Measurements from ENCODE around the gene SDCBP2. TPM values are rescaled to one million over a fixed set of nuclear protein-coding genes. Genes with fewer than 3 reads are reported as not detected.

The SDCBP2 gene
- total and polyA plus RNA-seq, 12 donors, result 0.43 to 7.6 (median 2.9) TPM

DNA sequence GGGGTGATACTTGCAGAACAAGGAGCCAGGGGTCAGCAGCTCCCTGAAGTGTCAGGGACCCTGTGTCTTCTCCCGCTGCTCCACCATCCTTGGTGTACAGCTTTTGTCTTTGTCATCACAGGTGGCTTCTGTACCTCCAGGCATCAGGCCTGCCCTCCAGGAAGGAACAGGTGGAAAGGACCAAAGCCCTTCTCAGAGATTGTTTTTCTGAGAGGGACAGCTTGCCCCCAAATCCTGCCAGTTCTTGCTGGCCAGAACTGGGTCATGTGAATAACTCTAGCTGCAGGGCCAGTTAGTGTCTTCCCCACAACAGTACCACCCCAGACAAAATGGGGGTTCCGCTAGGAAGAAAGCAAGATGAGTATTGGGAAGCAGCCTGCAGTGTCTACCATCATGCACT is 31.5 kb downstream of the SDCBP2 start:
- Histone ChIP-seq H3K4me3 (no peak overlapping the region), H3K9me3 (replicated peaks in 1 of 3) (no peaks in the 10 kb centered on the region), H3K36me3 (replicated peaks in 1 of 2) (no peaks in the 10 kb centered on the region), H3K27me3 (no peaks in the 10 kb centered on the region), H3K27ac (no peak overlapping the region), H3K4me1 (replicated peaks in 1 of 2) (no peaks in the 10 kb centered on the region)
- WGBS, 4 donors, result 99 to 100% (median 100%) methylated on average over 2 of the region's 2 CpGs
- intact Hi-C loops (cut with DNase I), result no loop called here
- no peak for DNase-seq
- no peak for TF ChIP-seq POLR2A (IDR thresholded peaks at IDR 0.05)
- TF ChIP-seq, protein P1, sequence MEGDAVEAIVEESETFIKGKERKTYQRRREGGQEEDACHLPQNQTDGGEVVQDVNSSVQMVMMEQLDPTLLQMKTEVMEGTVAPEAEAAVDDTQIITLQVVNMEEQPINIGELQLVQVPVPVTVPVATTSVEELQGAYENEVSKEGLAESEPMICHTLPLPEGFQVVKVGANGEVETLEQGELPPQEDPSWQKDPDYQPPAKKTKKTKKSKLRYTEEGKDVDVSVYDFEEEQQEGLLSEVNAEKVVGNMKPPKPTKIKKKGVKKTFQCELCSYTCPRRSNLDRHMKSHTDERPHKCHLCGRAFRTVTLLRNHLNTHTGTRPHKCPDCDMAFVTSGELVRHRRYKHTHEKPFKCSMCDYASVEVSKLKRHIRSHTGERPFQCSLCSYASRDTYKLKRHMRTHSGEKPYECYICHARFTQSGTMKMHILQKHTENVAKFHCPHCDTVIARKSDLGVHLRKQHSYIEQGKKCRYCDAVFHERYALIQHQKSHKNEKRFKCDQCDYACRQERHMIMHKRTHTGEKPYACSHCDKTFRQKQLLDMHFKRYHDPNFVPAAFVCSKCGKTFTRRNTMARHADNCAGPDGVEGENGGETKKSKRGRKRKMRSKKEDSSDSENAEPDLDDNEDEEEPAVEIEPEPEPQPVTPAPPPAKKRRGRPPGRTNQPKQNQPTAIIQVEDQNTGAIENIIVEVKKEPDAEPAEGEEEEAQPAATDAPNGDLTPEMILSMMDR (IDR thresholded peaks at IDR 0.05), result no peak

DNA sequence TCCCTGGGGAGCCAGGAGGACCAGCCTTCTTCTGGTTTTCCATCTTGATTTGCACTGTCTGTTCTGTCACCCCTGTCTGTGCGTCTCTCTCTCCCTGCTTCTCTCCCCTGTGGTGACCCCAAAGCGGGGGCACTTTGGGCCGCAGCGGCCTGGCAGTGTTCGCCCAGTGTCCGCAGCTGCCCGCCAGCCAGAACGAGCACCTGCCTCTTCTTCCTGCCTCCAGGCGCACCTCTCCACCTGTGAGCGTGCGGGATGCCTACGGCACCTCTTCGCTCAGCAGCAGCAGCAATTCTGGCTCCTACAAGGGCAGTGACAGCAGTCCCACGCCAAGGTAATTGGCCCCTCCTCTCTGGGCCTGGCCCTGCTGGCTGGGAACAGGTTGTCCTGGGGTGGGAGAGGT is 32.0 kb downstream of the SDCBP2 start:
- no peak overlapping the region for H3K27ac ChIP-seq

DNA sequence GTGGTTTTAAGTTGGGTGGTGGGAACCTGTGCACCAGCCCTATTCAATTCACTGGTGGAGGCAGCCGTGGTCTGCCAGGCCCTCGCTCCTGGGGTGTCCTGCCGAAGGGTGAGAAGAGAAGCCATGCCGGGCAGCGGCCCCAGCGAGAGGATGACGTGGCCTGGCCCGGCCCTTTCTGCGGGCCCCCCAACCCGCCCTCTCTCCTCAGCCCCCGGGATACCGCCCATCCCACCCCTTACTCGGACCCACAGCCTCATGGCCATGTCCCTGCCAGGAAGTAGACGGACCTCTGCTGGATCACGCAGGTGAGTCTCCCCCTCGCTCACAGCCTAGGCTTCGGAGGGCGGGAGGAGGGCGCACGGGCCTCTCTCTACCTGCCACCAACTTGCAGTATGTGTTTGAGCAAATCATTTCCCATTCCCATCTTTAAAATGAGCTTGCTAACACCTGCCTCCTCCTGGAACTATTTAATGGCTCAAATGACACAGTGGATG is 32.8 kb downstream of the SDCBP2 start:
- DNase-seq, result no peak
- Histone ChIP-seq H3K27ac (no peak overlapping the region), H3K4me3 (no peak overlapping the region), H3K9me3 (replicated peaks in 1 of 3) (no peaks in the 10 kb centered on the region), H3K4me1 (replicated peaks in 1 of 2) (peaks cover 0 to 10% of the 10 kb centered on the region in 2 donors), H3K27me3 (no peaks in the 10 kb centered on the region), H3K36me3 (replicated peaks in 1 of 2) (no peaks in the 10 kb centered on the region)
- TF ChIP-seq POLR2A (IDR thresholded peaks at IDR 0.05), result no peak
- TF ChIP-seq, protein P1 (IDR thresholded peaks at IDR 0.05), result no peak
- intact Hi-C loops (cut with DNase I), result no loop called here
- 93 to 98% (median 95%) methylated on average over 8 to 20 of the region's 20 CpGs for WGBS, 4 donors

More for the DNA sequence above, 32.0 kb downstream of the SDCBP2 start:
- intact Hi-C loops (cut with DNase I), result no loop called here
- WGBS, 4 donors, result 89 to 95% (median 95%) methylated on average over 9 to 14 of the region's 14 CpGs
- Histone ChIP-seq H3K36me3 (replicated peaks in 1 of 2) (no peaks in the 10 kb centered on the region), H3K4me3 (no peak overlapping the region), H3K9me3 (replicated peaks in 1 of 3) (no peaks in the 10 kb centered on the region), H3K27me3 (no peaks in the 10 kb centered on the region), H3K4me1 (replicated peaks in 1 of 2) (peaks cover 0 to 2% of the 10 kb centered on the region in 2 donors)
- no peak for DNase-seq
- TF ChIP-seq POLR2A (IDR thresholded peaks at IDR 0.05), result no peak
- TF ChIP-seq, protein P1 (IDR thresholded peaks at IDR 0.05), result no peak

DNA sequence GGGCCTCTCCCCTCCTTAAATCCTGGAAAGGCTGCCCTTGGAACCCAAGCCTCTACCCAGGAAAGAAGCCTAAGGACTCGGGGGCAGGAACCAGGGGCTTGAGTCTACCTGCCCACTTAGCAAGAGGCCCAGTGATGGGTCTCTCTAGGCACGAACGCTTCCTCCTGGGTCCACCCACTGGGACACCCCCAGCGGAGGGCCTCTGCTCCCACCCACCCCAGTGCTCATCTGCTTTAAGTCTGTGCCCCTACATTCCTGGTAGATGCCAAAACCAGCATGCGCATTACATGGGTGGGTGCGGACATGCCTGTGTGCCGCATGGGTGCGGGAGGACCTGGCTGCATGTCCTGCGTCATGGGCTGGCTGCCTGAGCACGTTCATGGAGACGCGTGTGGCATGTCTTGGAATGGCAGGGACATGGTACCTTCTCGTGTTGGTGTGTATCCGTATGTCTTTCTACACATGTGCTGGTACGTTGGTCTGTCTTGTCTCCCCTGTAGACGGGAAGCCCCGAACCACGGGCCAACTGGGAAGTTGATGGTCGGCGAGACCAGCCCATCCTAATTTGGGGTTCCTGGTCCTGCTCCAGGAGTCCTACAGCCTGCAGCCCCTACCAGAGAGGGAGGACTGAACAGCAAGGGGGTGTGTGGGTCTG is 33.5 kb downstream of the SDCBP2 start:
- WGBS, 4 donors, result 91 to 95% (median 94%) methylated on average over 7 to 20 of the region's 20 CpGs
- no peaks in the 10 kb centered on the region for H3K36me3 ChIP-seq (replicated peaks in 1 of 2)
- H3K4me3 ChIP-seq, result no peak overlapping the region
- H3K4me1 ChIP-seq (replicated peaks in 1 of 2), result peaks cover 0 to 11% of the 10 kb centered on the region in 2 donors
- no peaks in the 10 kb centered on the region for H3K27me3 ChIP-seq
- intact Hi-C loops (cut with DNase I), result no loop called here
- DNase-seq, result no peak
- no peak overlapping the region for H3K27ac ChIP-seq
- H3K9me3 ChIP-seq (replicated peaks in 1 of 3), result no peaks in the 10 kb centered on the region
- no peak for TF ChIP-seq POLR2A (IDR thresholded peaks at IDR 0.05)
- TF ChIP-seq, protein P1 (IDR thresholded peaks at IDR 0.05), result no peak
